Activated CD4-positive, alpha-beta T cell treated with anti-CD3 and anti-CD28 coated beads, Interleukin-2, amount 50 U/mL, for 4 hours (primary cell): ENCODE measurements around the gene RRAS.
"Not testable (repeated sequence)": the region's sequence is repeated elsewhere in the genome, so short reads cannot be mapped to it uniquely, and the experiment has no call there.

ENCODE experiments used
- DNase-seq, 2 experiments: peaks; one replicate each; pipeline ENCODE4 v3.0.0-alpha.2; 2020

RRAS gene

GRCh38 chr19:49626226-49626625 lies 13.7 kb downstream of the RRAS start:
- no peak for DNase-seq

GRCh38 chr19:49624967-49625910 lies 14.7 kb downstream of the RRAS start:
- no peak for DNase-seq

- not testable (repeated sequence) for DNase-seq
These were observed 22.1 kb downstream of the RRAS start for GRCh38 chr19:49617860-49618259.

- DNase-seq, result no peak
These were observed 23.0 kb downstream of the RRAS start for GRCh38 chr19:49616945-49617344.

GRCh38 chr19:49616532-49616931 lies 23.4 kb downstream of the RRAS start:
- no peak for DNase-seq

GRCh38 chr19:49615861-49616260 lies 24.1 kb downstream of the RRAS start:
- no peak for DNase-seq

- no peak for DNase-seq
These were observed 25.7 kb downstream of the RRAS start for GRCh38 chr19:49614096-49614833.

- DNase-seq, result no peak
These were observed 26.6 kb downstream of the RRAS start for GRCh38 chr19:49613374-49613773.

- DNase-seq, result no peak
These were observed 30.3 kb downstream of the RRAS start for GRCh38 chr19:49609499-49610092.

GRCh38 chr19:49605605-49606004 lies 34.3 kb downstream of the RRAS start:
- DNase-seq, result no peak

GRCh38 chr19:49602806-49603205 lies 37.1 kb downstream of the RRAS start:
- DNase-seq, result no peak

- no peak for DNase-seq
These were observed 38.4 kb downstream of the RRAS start for GRCh38 chr19:49601482-49602038.

GRCh38 chr19:49599378-49600295 lies 40.3 kb downstream of the RRAS start:
- no peak for DNase-seq

GRCh38 chr19:49597703-49597974 lies 42.3 kb downstream of the RRAS start:
- no peak for DNase-seq

GRCh38 chr19:49596954-49597702 lies 42.8 kb downstream of the RRAS start:
- no peak for DNase-seq

GRCh38 chr19:49596407-49596806 lies 43.5 kb downstream of the RRAS start:
- DNase-seq, result no peak

GRCh38 chr19:49595819-49596404 lies 44.0 kb downstream of the RRAS start:
- DNase-seq, result no peak

GRCh38 chr19:49594993-49595818 lies 44.7 kb downstream of the RRAS start:
- DNase-seq, result no peak

- DNase-seq, result no peak
These were observed 45.6 kb downstream of the RRAS start for GRCh38 chr19:49594157-49594992.
